Left ventricle myocardium superior (tissue), 1 donor: ENCODE data around the gene CREB1. TPM values are rescaled to one million over a fixed set of nuclear protein-coding genes. Genes with fewer than 3 reads are reported as not detected.

Experiments
- ATAC-seq: fragments of 200-7000 bp; cut with Tn5 transposase; one replicate; pipeline ENCODE4 v1.9.1; 2020; ENCODE audit warnings: mild to moderate bottlenecking, moderate library complexity
- DNase-seq: peaks from one replicate; pipeline ENCODE4 v3.0.0-alpha.2; 2020
- intact Hi-C: fragments of 100-400 bp; cut with micrococcal nuclease; formaldehyde crosslinking; loops from one replicate; pipeline ENCODE4 v1.11.0; 2022
- total RNA-seq: library from RNA; stranded (reverse); fragmentation: NEBNext Ultra II Directional; extraction: Animal tissue kit (Norgen Biotek cat#: 25700); gene quantifications from one replicate; pipeline ENCODE4 v1.2.1, GENCODE V29; 2021
- donor health status: DM: no; HTN: yes; CAD: no; lungs with severe emphysema.

The CREB1 gene
- total RNA-seq, 1 donor from 2014 or later: 51.0 TPM

- ATAC-seq: peak; percentile 80
- intact Hi-C loops: no loop called here
- no peak for DNase-seq
Observed at GRCh38 chr2:207501802-207502576, 27.8 kb upstream of the CREB1 start.

DNA sequence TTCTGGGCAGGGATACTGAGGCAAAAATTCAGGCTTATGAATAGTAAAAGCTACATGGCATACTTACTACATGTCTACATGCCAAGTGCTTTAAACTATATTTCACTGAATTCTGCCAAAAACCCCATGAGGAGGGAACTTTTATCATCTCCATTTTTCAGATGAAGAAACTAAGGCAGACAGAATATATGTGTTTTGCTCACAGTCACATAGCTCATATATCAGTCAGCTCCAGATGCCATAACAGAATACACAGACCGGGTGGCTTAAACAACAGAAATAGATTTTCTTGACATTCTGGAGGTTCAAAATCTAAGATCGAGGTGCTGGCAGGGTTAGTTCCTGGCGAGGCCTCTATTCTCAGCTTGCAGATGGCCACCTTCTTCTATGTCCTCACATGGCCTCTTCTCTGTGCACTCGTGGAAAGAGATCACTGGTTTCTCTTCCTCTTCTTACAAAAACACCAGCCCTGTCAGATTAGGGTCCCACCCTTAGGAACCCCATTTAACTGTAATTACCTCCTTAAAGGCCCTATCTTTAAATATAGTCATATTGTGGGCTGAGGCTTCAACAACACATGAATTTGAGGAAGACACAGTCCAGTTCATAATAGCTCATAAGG is 27.1 kb upstream of the CREB1 start:
- intact Hi-C loops: no loop called here
- peak; percentile 16 for ATAC-seq
- DNase-seq: no peak

DNA sequence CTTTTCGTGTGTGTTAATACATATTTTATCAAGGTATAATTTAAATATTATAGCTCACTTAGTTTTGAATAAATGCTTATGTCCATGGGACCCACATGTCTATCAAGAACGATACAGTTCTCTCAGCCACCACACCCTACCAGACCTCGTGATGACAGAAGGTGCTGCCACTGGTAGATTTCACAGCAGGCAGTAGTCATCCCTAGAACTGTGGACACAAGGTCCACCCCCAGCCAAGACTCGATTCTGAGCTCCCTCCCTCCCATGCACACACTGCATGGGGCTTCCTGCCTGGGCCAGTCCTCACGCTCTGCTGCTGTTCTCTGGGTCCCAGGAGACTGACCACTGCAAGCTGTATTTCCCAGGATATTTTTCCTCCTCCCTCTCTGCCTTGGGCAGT is 26.5 kb upstream of the CREB1 start:
- DNase-seq: peak; percentile 57
- intact Hi-C loops: no loop called here
- peak; percentile 57 for ATAC-seq

- intact Hi-C loops: no loop called here
- ATAC-seq (peak; percentile 44), DNase-seq (peak; percentile 57)
Observed at GRCh38 chr2:207504513-207505170, 25.1 kb upstream of the CREB1 start.

DNA sequence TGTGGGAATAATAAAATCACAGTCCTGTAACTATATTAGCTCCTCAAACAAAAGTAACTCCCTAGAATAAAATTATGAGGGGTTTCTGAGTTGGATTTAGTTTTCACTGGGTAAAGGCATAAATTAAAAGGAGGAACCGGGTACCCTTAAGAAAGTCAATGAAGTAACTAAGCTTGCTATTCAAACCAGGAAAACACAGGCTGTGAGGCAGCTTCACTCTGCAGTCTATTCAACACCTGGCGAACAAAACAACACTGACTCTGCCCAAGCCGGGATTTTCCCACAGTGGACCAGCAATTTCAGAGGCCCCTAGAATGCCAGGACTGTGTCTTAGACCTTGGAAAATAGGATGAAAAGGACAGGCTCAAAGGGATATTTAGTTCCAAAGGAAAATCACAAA is 24.6 kb upstream of the CREB1 start:
- ATAC-seq: no peak
- DNase-seq: no peak
- intact Hi-C loops: no loop called here

GRCh38 chr2:207505728-207506127 is 24.0 kb upstream of the CREB1 start:
- DNase-seq: no peak
- intact Hi-C loops: no loop called here
- ATAC-seq: no peak

DNA sequence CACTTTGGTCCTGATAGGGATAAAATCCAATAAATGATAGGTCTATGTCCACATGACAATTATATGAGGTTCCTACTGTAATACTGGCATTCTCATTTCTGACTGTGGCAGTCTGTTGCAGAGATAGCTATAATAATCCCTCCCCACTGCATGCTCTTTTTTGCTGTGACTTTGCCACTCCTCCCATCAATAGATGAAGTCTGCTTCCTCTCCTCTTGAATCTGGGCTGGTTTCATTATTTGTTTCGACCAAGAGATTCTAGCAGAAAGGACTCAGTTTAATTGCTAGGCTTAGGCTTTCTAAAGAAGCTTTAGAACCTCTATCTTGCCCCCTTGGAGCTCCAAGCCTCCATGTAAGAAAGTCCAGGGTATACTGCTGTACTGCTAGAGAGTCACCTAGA is 23.3 kb upstream of the CREB1 start:
- intact Hi-C loops: no loop called here
- ATAC-seq: no peak

GRCh38 chr2:207510148-207510547 is 19.6 kb upstream of the CREB1 start:
- intact Hi-C loops: no loop called here
- DNase-seq: no peak
- no peak for ATAC-seq

More for the DNA sequence above, 23.3 kb upstream of the CREB1 start:
- DNase-seq: no peak

DNA sequence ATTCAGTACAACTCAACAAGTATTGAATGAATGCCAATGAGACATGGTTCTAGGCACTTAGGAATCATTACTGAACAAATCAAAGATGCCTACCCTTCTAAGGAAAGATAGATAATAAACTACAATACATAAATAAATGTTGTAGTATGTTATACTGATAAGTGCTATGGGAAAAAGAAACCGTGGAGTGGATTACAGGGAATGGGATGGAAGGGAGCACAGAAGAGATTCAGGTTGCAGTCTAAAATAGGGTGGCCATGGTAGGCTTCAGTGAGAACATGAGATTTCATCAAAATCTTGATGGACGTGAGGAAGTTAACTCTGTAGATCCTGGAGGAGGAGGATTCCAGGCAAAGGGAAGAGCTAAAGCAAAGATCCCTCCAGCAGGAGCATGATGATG is 17.9 kb upstream of the CREB1 start:
- intact Hi-C loops: no loop called here
- ATAC-seq (no peak), DNase-seq (no peak)

DNA sequence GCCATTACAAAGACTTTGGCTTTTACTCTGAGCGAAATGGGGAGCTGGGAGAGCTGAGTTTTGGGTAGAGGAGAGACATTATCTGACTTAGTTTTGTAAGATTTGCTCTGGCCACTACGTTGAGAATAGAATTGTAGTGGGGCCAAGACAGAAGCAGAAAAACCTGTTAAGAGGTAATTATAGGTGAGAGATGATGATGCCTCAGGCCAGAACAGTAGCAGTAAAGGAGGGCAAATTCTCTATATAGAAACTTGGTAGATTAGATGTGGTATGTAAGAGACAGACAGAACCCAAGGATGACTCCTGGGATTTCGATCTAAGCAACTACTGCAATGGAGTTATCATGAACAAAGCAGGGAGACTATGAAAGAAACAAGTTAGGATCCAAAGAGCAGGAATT is 17.4 kb upstream of the CREB1 start:
- no peak for DNase-seq
- intact Hi-C loops: no loop called here
- ATAC-seq: no peak

- intact Hi-C loops: no loop called here
- no peak for DNase-seq
- no peak for ATAC-seq
Observed at GRCh38 chr2:207513551-207514257, 16.1 kb upstream of the CREB1 start.

GRCh38 chr2:207514451-207514850 is 15.3 kb upstream of the CREB1 start:
- no peak for ATAC-seq
- DNase-seq: no peak
- intact Hi-C loops: no loop called here

GRCh38 chr2:207515671-207516070 is 14.1 kb upstream of the CREB1 start:
- DNase-seq: no peak
- ATAC-seq: no peak
- intact Hi-C loops: no loop called here

GRCh38 chr2:207516206-207516605 is 13.6 kb upstream of the CREB1 start:
- ATAC-seq (no peak), DNase-seq (no peak)
- intact Hi-C loops: no loop called here

GRCh38 chr2:207523005-207523404 is 6.8 kb upstream of the CREB1 start:
- ATAC-seq (no peak), DNase-seq (no peak)
- intact Hi-C loops: no loop called here

DNA sequence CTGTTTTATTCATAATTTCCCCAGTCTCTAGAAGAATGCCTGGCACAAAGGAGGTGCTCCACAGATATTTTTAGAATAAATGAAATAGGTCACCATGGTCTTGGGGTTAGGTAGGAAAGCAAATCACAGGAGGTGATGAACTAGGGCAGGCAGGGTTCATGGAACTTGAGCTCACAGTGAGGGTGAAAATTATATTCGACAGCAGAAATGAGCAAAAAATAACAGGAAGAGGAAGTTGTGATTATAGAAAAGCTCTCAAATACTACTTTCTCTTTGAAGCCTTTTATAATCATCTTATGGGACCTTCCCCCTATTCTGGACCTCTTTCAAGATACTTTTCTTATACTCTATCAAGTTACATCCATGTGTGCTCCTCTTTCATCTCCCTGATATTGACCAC is 4.5 kb upstream of the CREB1 start:
- DNase-seq (no peak), ATAC-seq (no peak)
- intact Hi-C loops: no loop called here

GRCh38 chr2:207528980-207529329 is 807 bp upstream of the CREB1 start:
- no peak for DNase-seq
- ATAC-seq: peak; percentile 13
- intact Hi-C loops: no loop called here

GRCh38 chr2:207530160-207531031 is 634 bp downstream of the CREB1 start:
- DNase-seq: peak; percentile 62
- ATAC-seq: no peak
- intact Hi-C loops: no loop called here
